Suprapubic skin (tissue), 4 donors: ENCODE data around the gene PUSL1. TPM values are rescaled to one million over a fixed set of nuclear protein-coding genes. Genes with fewer than 3 reads are reported as not detected.

Experiments used
- DNase-seq, 2 donors: peaks; one replicate each; pipeline ENCODE4 v3.0.0-alpha.2; 2019; ENCODE audit warnings: low spot score in 2 of 2
- H3K27ac ChIP-seq: fragments of 200-600 bp; sonication (generic); one replicate; pipeline ENCODE4 v1.5.1; 2019
- H3K27me3 ChIP-seq: fragments of 200-600 bp; sonication (generic); one replicate; pipeline ENCODE4 v1.5.1; 2019
- H3K36me3 ChIP-seq: fragments of 200-600 bp; sonication (generic); one replicate; pipeline ENCODE4 v1.5.1; 2019
- H3K4me1 ChIP-seq: fragments of 200-600 bp; sonication (generic); one replicate; pipeline ENCODE4 v1.5.1; 2019
- H3K4me3 ChIP-seq: fragments of 200-600 bp; sonication (generic); one replicate; pipeline ENCODE4 v1.5.1; 2019; ENCODE audit warnings: mild to moderate bottlenecking
- H3K9me3 ChIP-seq: fragments of 200-600 bp; sonication (generic); one replicate; pipeline ENCODE4 v1.5.1; 2019
- CTCF ChIP-seq, 2 donors: fragments of 200-600 bp in 1 of 2; fragments of 450-650 bp in 1 of 2; sonication (generic) in 1 of 2; IDR thresholded peaks; one replicate each; pipeline ENCODE4 v1.5.1; 2016 to 2019; ENCODE audit warnings: antibody characterized with exemption in 2 of 2, mild to moderate bottlenecking in 1 of 2, moderate library complexity in 1 of 2
- EP300 ChIP-seq: sonication (generic); formaldehyde crosslinking; IDR thresholded peaks from one replicate; pipeline ENCODE4 v1.6.1; 2017; ENCODE audit warnings: antibody characterized with exemption
- POLR2A ChIP-seq, 2 donors: fragments of 450-650 bp; IDR thresholded peaks; one replicate each; pipeline ENCODE4 v1.6.1; 2017; ENCODE audit warnings: antibody characterized with exemption in 2 of 2, mild to moderate bottlenecking in 2 of 2, moderate library complexity in 2 of 2
- POLR2AphosphoS5 ChIP-seq, 3 donors: sonication (generic); formaldehyde crosslinking; IDR thresholded peaks; one replicate each; pipeline ENCODE4 v1.6.1; 2017; ENCODE audit warnings: antibody characterized with exemption in 3 of 3
- WGBS: methylation state at CpG from one replicate; pipeline ENCODE4 v1.1.5; 2018; 5-methylcytosine and 5-hydroxymethylcytosine counted together
- total RNA-seq, 4 donors: library from RNA; depleted of rRNA; stranded (reverse); fragments of >200 nt; gene quantifications; one replicate each; pipeline ENCODE4 v1.1.0, GENCODE V29; 2016

The PUSL1 gene
- total RNA-seq, 4 donors from 2014 or later: 16.9 to 56.4 (median 36.4) TPM

GRCh38 chr1:1342584-1343115, 34.3 kb downstream of the PUSL1 start:
- H3K27ac ChIP-seq: no peak overlapping the region
- DNase-seq: no peak
- WGBS: 80% methylated on average over 12 of the region's 18 CpGs
- TF ChIP-seq EP300 (no peak), POLR2AphosphoS5 (IDR thresholded peaks at IDR 0.05) (no peak), POLR2A (IDR thresholded peaks at IDR 0.05) (no peak), CTCF (IDR thresholded peaks at IDR 0.05) (no peak)
- peaks cover 43% of the 10 kb centered on the region for H3K4me1 ChIP-seq
- H3K4me3 ChIP-seq: no peak overlapping the region
- H3K27me3 ChIP-seq: no peaks in the 10 kb centered on the region
- peaks cover 40% of the 10 kb centered on the region for H3K36me3 ChIP-seq
- H3K9me3 ChIP-seq: no peaks in the 10 kb centered on the region

- H3K27me3 ChIP-seq: no peaks in the 10 kb centered on the region
- peaks cover 28% of the 10 kb centered on the region for H3K36me3 ChIP-seq
- no peaks in the 10 kb centered on the region for H3K9me3 ChIP-seq
- TF ChIP-seq CTCF (IDR thresholded peaks at IDR 0.05) (no peak), EP300 (no peak), POLR2A (IDR thresholded peaks at IDR 0.05) (no peak), POLR2AphosphoS5 (IDR thresholded peaks at IDR 0.05) (no peak)
- no peak overlapping the region for H3K4me3 ChIP-seq
- peaks cover 54% of the 10 kb centered on the region for H3K4me1 ChIP-seq
- DNase-seq: no peak
- H3K27ac ChIP-seq: peak overlapping the region; percentile 62
- no CpG with 5 or more reads among the region's 24 CpGs for WGBS
Observed at GRCh38 chr1:1343811-1344421, 35.5 kb downstream of the PUSL1 start.

GRCh38 chr1:1344655-1345361, 36.4 kb downstream of the PUSL1 start:
- 72% methylated on average over 6 of the region's 15 CpGs for WGBS
- Histone ChIP-seq H3K27me3 (no peaks in the 10 kb centered on the region), H3K4me3 (no peak overlapping the region), H3K9me3 (no peaks in the 10 kb centered on the region), H3K27ac (peak overlapping the region; percentile 62), H3K4me1 (peaks cover 54% of the 10 kb centered on the region), H3K36me3 (peaks cover 19% of the 10 kb centered on the region)
- no peak for TF ChIP-seq POLR2AphosphoS5 (IDR thresholded peaks at IDR 0.05)
- TF ChIP-seq CTCF (IDR thresholded peaks at IDR 0.05): peak in 1 of 2 donors; percentile 13
- no peak for TF ChIP-seq EP300
- TF ChIP-seq POLR2A (IDR thresholded peaks at IDR 0.05): no peak
- no peak for DNase-seq

- no peak for DNase-seq
- Histone ChIP-seq H3K27ac (peak overlapping the region; percentile 9), H3K27me3 (no peaks in the 10 kb centered on the region), H3K9me3 (no peaks in the 10 kb centered on the region), H3K4me3 (no peak overlapping the region), H3K36me3 (peaks cover 13% of the 10 kb centered on the region), H3K4me1 (peaks cover 54% of the 10 kb centered on the region)
- WGBS: 74% methylated on average over 5 of the region's 16 CpGs
- no peak for TF ChIP-seq CTCF (IDR thresholded peaks at IDR 0.05)
- TF ChIP-seq EP300: no peak
- TF ChIP-seq POLR2AphosphoS5 (IDR thresholded peaks at IDR 0.05): no peak
- TF ChIP-seq POLR2A (IDR thresholded peaks at IDR 0.05): no peak
Observed at GRCh38 chr1:1345384-1345783, 37.0 kb downstream of the PUSL1 start.

GRCh38 chr1:1345860-1346500, 37.6 kb downstream of the PUSL1 start:
- Histone ChIP-seq H3K4me3 (no peak overlapping the region), H3K27ac (no peak overlapping the region), H3K9me3 (no peaks in the 10 kb centered on the region), H3K27me3 (no peaks in the 10 kb centered on the region), H3K4me1 (peaks cover 54% of the 10 kb centered on the region), H3K36me3 (peaks cover 7% of the 10 kb centered on the region)
- DNase-seq: no peak
- WGBS: 70% methylated on average over 5 of the region's 12 CpGs
- TF ChIP-seq POLR2A (IDR thresholded peaks at IDR 0.05) (no peak), POLR2AphosphoS5 (IDR thresholded peaks at IDR 0.05) (no peak), CTCF (IDR thresholded peaks at IDR 0.05) (no peak), EP300 (no peak)
